ENCODE data around the gene BACH2. TPM values are rescaled to one million over a fixed set of nuclear protein-coding genes. Genes with fewer than 3 reads are reported as not detected.

BACH2 gene
- total RNA-seq, 2 donors from 2014 or later: 0.52 to 1.2 TPM

GRCh38 chr6:90021711-90022110 is 274.9 kb downstream of the BACH2 start:
- Histone ChIP-seq H3K27ac (no peak overlapping the region), H3K4me1 (no peaks in the 10 kb centered on the region), H3K36me3 (no peaks in the 10 kb centered on the region), H3K9me3 (no peaks in the 10 kb centered on the region), H3K27me3 (no peaks in the 10 kb centered on the region), H3K9ac (ENCODE audit: low read depth in 2 of 2, low read length in 2 of 2) (no peak overlapping the region), H3K4me3 (no peak overlapping the region)
- TF ChIP-seq CTCF (IDR thresholded peaks at IDR 0.05): no peak
- no peak for DNase-seq
- intact Hi-C loops (cut with DNase I): no loop called here

- H3K4me3 ChIP-seq: no peak overlapping the region
- DNase-seq: no peak
- no peaks in the 10 kb centered on the region for H3K27me3 ChIP-seq
- H3K9ac ChIP-seq (ENCODE audit: low read depth in 2 of 2, low read length in 2 of 2): no peak overlapping the region
- H3K9me3 ChIP-seq: no peaks in the 10 kb centered on the region
- no peaks in the 10 kb centered on the region for H3K4me1 ChIP-seq
- no peak for TF ChIP-seq CTCF (IDR thresholded peaks at IDR 0.05)
- intact Hi-C loops (cut with DNase I): no loop called here
- H3K36me3 ChIP-seq: no peaks in the 10 kb centered on the region
- H3K27ac ChIP-seq: no peak overlapping the region
Observed at GRCh38 chr6:90020746-90021145, 275.9 kb downstream of the BACH2 start.

GRCh38 chr6:90019216-90019615 is 277.4 kb downstream of the BACH2 start:
- no peaks in the 10 kb centered on the region for H3K27me3 ChIP-seq
- no peak for DNase-seq
- H3K4me3 ChIP-seq: no peak overlapping the region
- no peak overlapping the region for H3K9ac ChIP-seq (ENCODE audit: low read depth in 2 of 2, low read length in 2 of 2)
- TF ChIP-seq CTCF (IDR thresholded peaks at IDR 0.05): no peak
- no peaks in the 10 kb centered on the region for H3K36me3 ChIP-seq
- no peaks in the 10 kb centered on the region for H3K9me3 ChIP-seq
- intact Hi-C loops (cut with DNase I): no loop called here
- no peak overlapping the region for H3K27ac ChIP-seq
- no peaks in the 10 kb centered on the region for H3K4me1 ChIP-seq

- Histone ChIP-seq H3K9me3 (no peaks in the 10 kb centered on the region), H3K4me1 (no peaks in the 10 kb centered on the region), H3K27me3 (no peaks in the 10 kb centered on the region), H3K27ac (no peak overlapping the region), H3K36me3 (no peaks in the 10 kb centered on the region), H3K4me3 (no peak overlapping the region), H3K9ac (ENCODE audit: low read depth in 2 of 2, low read length in 2 of 2) (no peak overlapping the region)
- TF ChIP-seq CTCF (IDR thresholded peaks at IDR 0.05): no peak
- DNase-seq: no peak
- intact Hi-C loops (cut with DNase I): no loop called here
Observed at GRCh38 chr6:90015883-90016282, 280.8 kb downstream of the BACH2 start.

- no peak for DNase-seq
- Histone ChIP-seq H3K36me3 (no peaks in the 10 kb centered on the region), H3K27ac (no peak overlapping the region), H3K4me1 (no peaks in the 10 kb centered on the region), H3K4me3 (no peak overlapping the region), H3K27me3 (no peaks in the 10 kb centered on the region), H3K9me3 (no peaks in the 10 kb centered on the region), H3K9ac (ENCODE audit: low read depth in 2 of 2, low read length in 2 of 2) (no peak overlapping the region)
- no peak for TF ChIP-seq CTCF (IDR thresholded peaks at IDR 0.05)
- intact Hi-C loops (cut with DNase I): no loop called here
Observed at GRCh38 chr6:90008908-90009501, 287.6 kb downstream of the BACH2 start.
